AG04450 (cell line): ENCODE data around the gene DTNBP1. TPM values are rescaled to one million over a fixed set of nuclear protein-coding genes. Genes with fewer than 3 reads are reported as not detected.

ENCODE experiments used
- polyA plus RNA-seq: library from polyadenylated mRNA; depleted of rRNA; stranded (reverse); fragments of >200 nt; gene quantifications from 2 replicates; pipeline ENCODE4 v1.2.3, GENCODE V29; 2011
- small RNA-seq: library from RNA; depleted of rRNA; stranded (forward); fragments of <200 nt; gene quantifications from one replicate; pipeline ENCODE3, GENCODE V24; 2012; ENCODE audit warnings: low read depth; ENCODE audit not compliant: insufficient read length

Gene DTNBP1
- polyA plus RNA-seq, 1 experiment, result 15.2 TPM

Small RNA genes within 50 kb of the gene (small RNA-seq; reads per million reads assigned to genes)
- gene RF00001, result not detected
